Neuron (in vitro differentiated cells): ENCODE results near the gene CPSF4.

Experiments
- H2AFZ ChIP-seq: one replicate; pipeline ENCODE4 v1.6.1; 2013; ENCODE audit warnings: low read depth, mild to moderate bottlenecking, inconsistent platforms, low read length, moderate library complexity
- H3K27me3 ChIP-seq: one replicate; pipeline ENCODE4 v1.6.1; 2013; ENCODE audit warnings: low read length; ENCODE audit not compliant: insufficient read depth
- H3K36me3 ChIP-seq: one replicate; pipeline ENCODE4 v1.6.1; 2013; ENCODE audit warnings: low read length; ENCODE audit not compliant: insufficient read depth
- H3K4me1 ChIP-seq: one replicate; pipeline ENCODE4 v1.6.1; 2013; ENCODE audit warnings: low read length; ENCODE audit not compliant: insufficient read depth
- H3K4me3 ChIP-seq: 2 replicates; pipeline ENCODE4 v1.5.1; 2013; ENCODE audit warnings: mild to moderate bottlenecking, low read length, moderate library complexity
- H3K9me3 ChIP-seq: one replicate; pipeline ENCODE4 v1.6.1; 2013; ENCODE audit warnings: low read length

CPSF4 gene

GRCh38 chr7:99446096-99446495, 7.4 kb downstream of the CPSF4 start:
- H2AFZ ChIP-seq: no peak overlapping the region
- peaks cover 86% of the 10 kb centered on the region for H3K36me3 ChIP-seq
- H3K27me3 ChIP-seq: no peaks in the 10 kb centered on the region
- no peaks in the 10 kb centered on the region for H3K9me3 ChIP-seq
- no peaks in the 10 kb centered on the region for H3K4me1 ChIP-seq
- H3K4me3 ChIP-seq: no peak overlapping the region

GRCh38 chr7:99447943-99448342, 9.2 kb downstream of the CPSF4 start:
- no peak overlapping the region for H2AFZ ChIP-seq
- no peaks in the 10 kb centered on the region for H3K9me3 ChIP-seq
- no peak overlapping the region for H3K4me3 ChIP-seq
- H3K4me1 ChIP-seq: no peaks in the 10 kb centered on the region
- H3K27me3 ChIP-seq: no peaks in the 10 kb centered on the region
- peaks cover 87% of the 10 kb centered on the region for H3K36me3 ChIP-seq

GRCh38 chr7:99448855-99449254, 10.1 kb downstream of the CPSF4 start:
- Histone ChIP-seq H3K36me3 (peaks cover 87% of the 10 kb centered on the region), H3K4me3 (no peak overlapping the region), H3K4me1 (no peaks in the 10 kb centered on the region), H3K27me3 (no peaks in the 10 kb centered on the region), H2AFZ (no peak overlapping the region), H3K9me3 (no peaks in the 10 kb centered on the region)

- peaks cover 89% of the 10 kb centered on the region for H3K36me3 ChIP-seq
- no peak overlapping the region for H3K4me3 ChIP-seq
- H3K27me3 ChIP-seq: no peaks in the 10 kb centered on the region
- no peak overlapping the region for H2AFZ ChIP-seq
- H3K4me1 ChIP-seq: no peaks in the 10 kb centered on the region
- H3K9me3 ChIP-seq: no peaks in the 10 kb centered on the region
Measured at GRCh38 chr7:99449326-99449725, 10.6 kb downstream of the CPSF4 start.

GRCh38 chr7:99451936-99452335, 13.2 kb downstream of the CPSF4 start:
- Histone ChIP-seq H2AFZ (no peak overlapping the region), H3K27me3 (no peaks in the 10 kb centered on the region), H3K4me3 (no peak overlapping the region), H3K36me3 (peaks cover 92% of the 10 kb centered on the region), H3K9me3 (no peaks in the 10 kb centered on the region), H3K4me1 (no peaks in the 10 kb centered on the region)

- H3K36me3 ChIP-seq: peaks cover 93% of the 10 kb centered on the region
- H3K4me3 ChIP-seq: no peak overlapping the region
- no peaks in the 10 kb centered on the region for H3K4me1 ChIP-seq
- no peaks in the 10 kb centered on the region for H3K9me3 ChIP-seq
- no peak overlapping the region for H2AFZ ChIP-seq
- H3K27me3 ChIP-seq: no peaks in the 10 kb centered on the region
Measured at GRCh38 chr7:99452541-99452940, 13.8 kb downstream of the CPSF4 start.

- Histone ChIP-seq H3K27me3 (no peaks in the 10 kb centered on the region), H3K4me1 (no peaks in the 10 kb centered on the region), H3K4me3 (no peak overlapping the region), H3K9me3 (no peaks in the 10 kb centered on the region), H2AFZ (no peak overlapping the region), H3K36me3 (peaks cover 93% of the 10 kb centered on the region)
Measured at GRCh38 chr7:99453105-99453504, 14.4 kb downstream of the CPSF4 start.

- H3K4me1 ChIP-seq: no peaks in the 10 kb centered on the region
- no peak overlapping the region for H3K4me3 ChIP-seq
- no peaks in the 10 kb centered on the region for H3K9me3 ChIP-seq
- H3K27me3 ChIP-seq: no peaks in the 10 kb centered on the region
- peaks cover 91% of the 10 kb centered on the region for H3K36me3 ChIP-seq
- H2AFZ ChIP-seq: no peak overlapping the region
Measured at GRCh38 chr7:99455874-99456273, 17.1 kb downstream of the CPSF4 start.

GRCh38 chr7:99456288-99456687, 17.5 kb downstream of the CPSF4 start:
- Histone ChIP-seq H3K9me3 (no peaks in the 10 kb centered on the region), H3K4me3 (no peak overlapping the region), H2AFZ (no peak overlapping the region), H3K27me3 (no peaks in the 10 kb centered on the region), H3K36me3 (peaks cover 88% of the 10 kb centered on the region), H3K4me1 (no peaks in the 10 kb centered on the region)

- no peaks in the 10 kb centered on the region for H3K4me1 ChIP-seq
Measured at GRCh38 chr7:99457050-99457649, 18.4 kb downstream of the CPSF4 start.

GRCh38 chr7:99457650-99458493, 19.1 kb downstream of the CPSF4 start:
- no peak overlapping the region for H2AFZ ChIP-seq
- no peaks in the 10 kb centered on the region for H3K27me3 ChIP-seq
- H3K9me3 ChIP-seq: no peaks in the 10 kb centered on the region
- no peak overlapping the region for H3K4me3 ChIP-seq
- peaks cover 79% of the 10 kb centered on the region for H3K36me3 ChIP-seq
- H3K4me1 ChIP-seq: no peaks in the 10 kb centered on the region

More at GRCh38 chr7:99457050-99457649, 18.4 kb downstream of the CPSF4 start:
- Histone ChIP-seq H3K36me3 (peaks cover 83% of the 10 kb centered on the region), H2AFZ (no peak overlapping the region), H3K9me3 (no peaks in the 10 kb centered on the region), H3K27me3 (no peaks in the 10 kb centered on the region), H3K4me3 (no peak overlapping the region)

- Histone ChIP-seq H3K9me3 (peaks cover 2% of the 10 kb centered on the region), H3K36me3 (peaks cover 76% of the 10 kb centered on the region), H3K4me3 (no peak overlapping the region), H3K27me3 (no peaks in the 10 kb centered on the region), H2AFZ (no peak overlapping the region), H3K4me1 (no peaks in the 10 kb centered on the region)
Measured at GRCh38 chr7:99459087-99459486, 20.3 kb downstream of the CPSF4 start.

GRCh38 chr7:99460651-99461050, 21.9 kb downstream of the CPSF4 start:
- peaks cover 5% of the 10 kb centered on the region for H3K4me1 ChIP-seq
- H3K36me3 ChIP-seq: peaks cover 62% of the 10 kb centered on the region

More at GRCh38 chr7:99460651-99461050, 21.9 kb downstream of the CPSF4 start:
- no peak overlapping the region for H3K4me3 ChIP-seq
- no peaks in the 10 kb centered on the region for H3K27me3 ChIP-seq
- H2AFZ ChIP-seq: no peak overlapping the region
- peaks cover 2% of the 10 kb centered on the region for H3K9me3 ChIP-seq
